OCI-LY1 (cell line): ENCODE results near the gene LCT.

Experiments
- H2AFZ ChIP-seq: fragments of 200-600 bp; sonication (generic), shearing (Covaris generic); 2 replicates; pipeline ENCODE4 v1.6.0; 2014; ENCODE audit warnings: antibody characterized with exemption, mild to moderate bottlenecking, low read length
- H3F3A ChIP-seq: fragments of 200-600 bp; sonication (generic), shearing (Covaris generic); 2 replicates; pipeline ENCODE4 v1.6.0; 2014; ENCODE audit warnings: mild to moderate bottlenecking, antibody characterized with exemption, low read length, moderate library complexity; ENCODE audit not compliant: insufficient read depth
- H3K27ac ChIP-seq: fragments of 200-600 bp; sonication (generic); 2 replicates; pipeline ENCODE4 v1.5.1; 2014; ENCODE audit warnings: low read length, mixed run types, mild to moderate bottlenecking, low read depth; ENCODE audit not compliant: poor library complexity, severe bottlenecking
- H3K27me3 ChIP-seq: fragments of 200-600 bp; sonication (generic); 2 replicates; pipeline ENCODE4 v1.6.0; 2014; ENCODE audit warnings: antibody characterized with exemption, mild to moderate bottlenecking, low read length, moderate library complexity; ENCODE audit not compliant: insufficient read depth
- H3K36me3 ChIP-seq: fragments of 200-600 bp; sonication (generic); 2 replicates; pipeline ENCODE4 v1.6.1; 2014; ENCODE audit warnings: mild to moderate bottlenecking, antibody characterized with exemption, low read length, moderate library complexity, mixed read lengths; ENCODE audit not compliant: insufficient read depth
- H3K4me1 ChIP-seq: fragments of 200-600 bp; sonication (generic); 2 replicates; pipeline ENCODE4 v1.5.1; 2014; ENCODE audit warnings: mild to moderate bottlenecking, low read length, moderate library complexity; ENCODE audit not compliant: insufficient read depth, severe bottlenecking
- H3K4me2 ChIP-seq: fragments of 200-600 bp; sonication (generic), shearing (Covaris generic); 2 replicates; pipeline ENCODE4 v1.6.1; 2014; ENCODE audit warnings: low read length
- H3K4me3 ChIP-seq: fragments of 200-600 bp; sonication (generic); 2 replicates; pipeline ENCODE4 v1.5.1; 2014; ENCODE audit warnings: low read length, low read depth, mild to moderate bottlenecking, mixed read lengths; ENCODE audit not compliant: poor library complexity, severe bottlenecking
- H3K79me2 ChIP-seq: fragments of 200-600 bp; shearing (Covaris generic); 2 replicates; pipeline ENCODE4 v1.6.1; 2016; ENCODE audit warnings: mixed run types, low read length, mixed read lengths; ENCODE audit not compliant: insufficient read depth
- H3K9ac ChIP-seq: fragments of 200-600 bp; sonication (generic), shearing (Covaris generic); 2 replicates; pipeline ENCODE4 v1.6.1; 2014; ENCODE audit warnings: mild to moderate bottlenecking, low read length, mixed read lengths
- H3K9me2 ChIP-seq: fragments of 200-600 bp; sonication (generic), shearing (Covaris generic); 2 replicates; pipeline ENCODE4 v1.6.1; 2014; ENCODE audit warnings: low read depth, mild to moderate bottlenecking, low read length, mixed read lengths
- H3K9me3 ChIP-seq: fragments of 200-600 bp; shearing (Covaris generic); 2 replicates; pipeline ENCODE4 v1.6.1; 2014; ENCODE audit warnings: low read length, mixed read lengths
- H4K20me1 ChIP-seq: fragments of 200-600 bp; sonication (generic), shearing (Covaris generic); 2 replicates; pipeline ENCODE4 v1.6.0; 2016; ENCODE audit warnings: mild to moderate bottlenecking, low read length; ENCODE audit not compliant: insufficient read depth
- EZH2 ChIP-seq: fragments of 200-600 bp; sonication (generic), shearing (Covaris generic); IDR thresholded peaks from 2 replicates; pipeline ENCODE4 v1.8.0; 2017; ENCODE audit warnings: borderline replicate concordance, mixed run types, mild to moderate bottlenecking, antibody characterized with exemption, low read length, moderate library complexity, mixed read lengths
- TF ChIP-seq, protein P1 (sequence below): fragments of 200-600 bp; sonication (generic), shearing (Covaris generic); IDR thresholded peaks from 2 replicates; pipeline ENCODE4 v1.5.1; 2017; ENCODE audit warnings: mild to moderate bottlenecking, antibody characterized with exemption, low read length, moderate library complexity, mixed read lengths

LCT gene

DNA sequence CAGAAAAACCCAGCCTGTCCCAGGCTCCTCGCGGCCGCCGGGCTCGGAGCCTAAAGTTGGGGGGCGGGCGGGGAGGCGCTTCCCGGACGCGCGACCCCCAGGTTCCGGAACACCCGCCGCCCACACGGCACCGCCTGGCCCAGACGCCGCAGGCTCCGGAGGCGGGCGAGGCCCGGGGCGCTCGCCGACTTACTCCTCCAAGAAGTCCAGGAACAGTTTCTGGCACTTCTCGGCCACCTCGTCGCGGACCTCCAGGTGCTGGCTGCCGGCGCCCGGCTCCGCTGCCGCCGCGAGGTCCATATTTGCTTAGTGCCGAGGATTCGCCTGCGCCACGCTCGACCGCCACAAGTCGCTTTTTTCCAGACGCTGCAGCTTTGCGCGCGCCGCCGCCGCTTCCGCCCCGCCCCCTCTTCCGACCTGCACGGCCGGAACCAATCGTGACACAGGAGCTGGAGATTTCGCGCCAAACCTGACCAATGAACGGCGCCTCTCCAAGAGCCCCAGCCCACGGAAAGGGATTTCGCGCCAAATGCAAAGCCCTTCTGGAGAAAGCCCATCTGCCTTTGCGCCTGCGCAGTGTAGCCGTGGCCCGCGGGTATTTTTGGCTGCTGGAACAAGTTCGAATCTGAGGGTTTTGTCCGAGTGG lies 39.2 kb upstream of the LCT start, which contains the start of gene MCM6:
TSS of gene MCM6 (minus strand) at position 378 of the 646 bp plus-strand sequence. CDS start at position 300, 78 bp downstream.
- Histone ChIP-seq H3K79me2 (peaks cover 29% of the 10 kb centered on the region), H4K20me1 (no peaks in the 10 kb centered on the region), H3K4me3 (peak within 1 kb of the TSS; percentile 91), H3K9me3 (no peaks in the 10 kb centered on the region), H3K4me1 (peaks cover 30% of the 10 kb centered on the region), H3K9me2 (no peaks in the 10 kb centered on the region), H3K27ac (peak within 1 kb of the TSS; percentile 60), H3K9ac (peak within 1 kb of the TSS; percentile 93), H3K4me2 (peak within 1 kb of the TSS; percentile 78), H3F3A (no peaks in the 10 kb centered on the region), H3K36me3 (peaks cover 42% of the 10 kb centered on the region), H3K27me3 (no peaks in the 10 kb centered on the region), H2AFZ (0 out of 2 replicates have a peak within 1 kb of the TSS, but pooled peaks have one; percentile 26)
- no peak for TF ChIP-seq EZH2
- TF ChIP-seq, protein P1, sequence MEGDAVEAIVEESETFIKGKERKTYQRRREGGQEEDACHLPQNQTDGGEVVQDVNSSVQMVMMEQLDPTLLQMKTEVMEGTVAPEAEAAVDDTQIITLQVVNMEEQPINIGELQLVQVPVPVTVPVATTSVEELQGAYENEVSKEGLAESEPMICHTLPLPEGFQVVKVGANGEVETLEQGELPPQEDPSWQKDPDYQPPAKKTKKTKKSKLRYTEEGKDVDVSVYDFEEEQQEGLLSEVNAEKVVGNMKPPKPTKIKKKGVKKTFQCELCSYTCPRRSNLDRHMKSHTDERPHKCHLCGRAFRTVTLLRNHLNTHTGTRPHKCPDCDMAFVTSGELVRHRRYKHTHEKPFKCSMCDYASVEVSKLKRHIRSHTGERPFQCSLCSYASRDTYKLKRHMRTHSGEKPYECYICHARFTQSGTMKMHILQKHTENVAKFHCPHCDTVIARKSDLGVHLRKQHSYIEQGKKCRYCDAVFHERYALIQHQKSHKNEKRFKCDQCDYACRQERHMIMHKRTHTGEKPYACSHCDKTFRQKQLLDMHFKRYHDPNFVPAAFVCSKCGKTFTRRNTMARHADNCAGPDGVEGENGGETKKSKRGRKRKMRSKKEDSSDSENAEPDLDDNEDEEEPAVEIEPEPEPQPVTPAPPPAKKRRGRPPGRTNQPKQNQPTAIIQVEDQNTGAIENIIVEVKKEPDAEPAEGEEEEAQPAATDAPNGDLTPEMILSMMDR: no peak

DNA sequence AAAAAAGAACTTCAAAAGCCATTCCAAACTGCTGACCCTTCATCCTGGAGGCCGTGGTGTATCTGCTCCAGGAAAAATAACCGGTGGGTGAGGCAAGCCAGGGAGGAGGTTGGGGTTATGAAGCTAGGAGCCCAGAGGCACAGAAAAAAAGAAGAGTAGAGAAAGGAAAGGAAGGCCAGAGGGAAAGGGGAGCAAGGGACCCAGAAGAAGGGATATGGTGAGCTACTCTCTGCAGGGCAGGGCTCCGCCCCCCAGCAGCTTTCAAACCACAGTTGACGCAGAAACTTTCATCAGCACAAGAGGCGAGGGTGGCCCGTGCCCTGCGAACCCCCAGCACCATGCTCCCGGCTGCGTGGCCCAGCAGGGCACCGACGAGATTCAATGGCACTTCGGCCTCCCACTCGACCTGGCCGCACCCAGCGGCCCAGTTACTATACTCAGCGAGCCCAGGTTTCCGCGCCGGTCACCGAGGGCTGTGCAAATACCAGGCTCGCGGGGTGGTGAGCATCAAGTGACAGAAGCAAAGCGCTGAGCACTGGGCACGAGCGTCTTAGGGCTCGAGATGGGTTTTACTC lies 38.6 kb upstream of the LCT start:
- TF ChIP-seq, protein P1: no peak
- no peak for TF ChIP-seq EZH2
- Histone ChIP-seq H3K4me1 (peaks cover 30% of the 10 kb centered on the region), H3K36me3 (peaks cover 48% of the 10 kb centered on the region), H3K4me3 (peak overlapping the region; percentile 91), H3K9ac (peak overlapping the region; percentile 93), H4K20me1 (no peaks in the 10 kb centered on the region), H3K79me2 (peaks cover 29% of the 10 kb centered on the region), H3K27me3 (no peaks in the 10 kb centered on the region), H3K27ac (peak overlapping the region; percentile 60), H3K4me2 (peak overlapping the region; percentile 78), H3F3A (no peaks in the 10 kb centered on the region), H2AFZ (no peak overlapping the region), H3K9me2 (no peaks in the 10 kb centered on the region), H3K9me3 (no peaks in the 10 kb centered on the region)

DNA sequence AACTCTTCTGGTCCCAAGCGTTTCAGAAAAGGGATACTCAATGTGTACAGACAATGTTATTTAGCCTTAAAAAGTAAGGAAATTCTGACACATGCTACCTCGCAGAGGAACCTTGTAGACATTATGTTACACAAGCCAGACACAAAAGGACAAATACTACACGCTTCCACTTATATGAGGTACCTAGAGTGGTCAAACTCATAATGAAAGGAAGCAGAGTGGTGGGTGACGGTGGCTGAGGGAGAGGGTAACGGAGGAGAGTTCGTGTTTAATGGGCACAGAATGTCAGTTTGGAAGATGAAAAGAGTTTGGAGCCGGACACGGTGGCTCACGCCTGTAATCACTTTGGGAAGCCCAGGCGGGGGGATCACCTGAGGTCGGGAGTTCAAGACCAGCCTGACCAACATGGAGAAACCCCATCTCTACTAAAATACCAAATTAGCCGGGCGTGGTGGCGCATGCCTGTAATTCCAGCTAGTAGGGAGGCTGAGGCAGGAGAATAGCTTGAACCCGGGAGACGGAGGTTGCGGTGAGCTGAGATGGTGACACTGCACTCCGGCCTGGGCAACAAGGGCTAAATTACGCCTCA lies 37.9 kb upstream of the LCT start:
- no peak overlapping the region for H2AFZ ChIP-seq
- H3K4me1 ChIP-seq: peaks cover 30% of the 10 kb centered on the region
- peak overlapping the region; percentile 60 for H3K27ac ChIP-seq
- H3K9me3 ChIP-seq: no peaks in the 10 kb centered on the region
- no peaks in the 10 kb centered on the region for H3K27me3 ChIP-seq
- TF ChIP-seq, protein P1: no peak
- no peak for TF ChIP-seq EZH2
- peak overlapping the region; percentile 91 for H3K4me3 ChIP-seq
- no peaks in the 10 kb centered on the region for H3F3A ChIP-seq
- H3K9ac ChIP-seq: peak overlapping the region; percentile 93
- peaks cover 29% of the 10 kb centered on the region for H3K79me2 ChIP-seq
- H3K36me3 ChIP-seq: peaks cover 55% of the 10 kb centered on the region
- H4K20me1 ChIP-seq: no peaks in the 10 kb centered on the region
- H3K9me2 ChIP-seq: no peaks in the 10 kb centered on the region
- H3K4me2 ChIP-seq: peak overlapping the region; percentile 78
